Left hindlimb (tissue), 1 donor: ENCODE measurements around the gene CCDC40.
"Not testable (repeated sequence)": the region's sequence is repeated elsewhere in the genome, so short reads cannot be mapped to it uniquely, and the experiment has no call there.

ENCODE experiments used
- DNase-seq: peaks from one replicate; pipeline ENCODE4 v3.0.0-alpha.2; 2018

Gene CCDC40

GRCh38 chr17:80086081-80086480, 49.6 kb downstream of the CCDC40 start:
- DNase-seq, result no peak

GRCh38 chr17:80086616-80087015, 50.2 kb downstream of the CCDC40 start:
- no peak for DNase-seq

GRCh38 chr17:80087346-80088265, 51.2 kb downstream of the CCDC40 start:
- no peak for DNase-seq

GRCh38 chr17:80089762-80090161, 53.3 kb downstream of the CCDC40 start:
- DNase-seq, result no peak

GRCh38 chr17:80090164-80090563, 53.7 kb downstream of the CCDC40 start:
- DNase-seq, result not testable (repeated sequence)

GRCh38 chr17:80091376-80091775, 54.9 kb downstream of the CCDC40 start:
- DNase-seq, result no peak

- no peak for DNase-seq
These were observed 56.5 kb downstream of the CCDC40 start for GRCh38 chr17:80092959-80093358.

- no peak for DNase-seq
These were observed 58.8 kb downstream of the CCDC40 start for GRCh38 chr17:80095038-80095843.

GRCh38 chr17:80095844-80096475, 59.5 kb downstream of the CCDC40 start:
- no peak for DNase-seq

GRCh38 chr17:80096561-80097021, 60.1 kb downstream of the CCDC40 start:
- DNase-seq, result no peak

- DNase-seq, result no peak
These were observed 60.7 kb downstream of the CCDC40 start for GRCh38 chr17:80097127-80097621.

GRCh38 chr17:80097844-80098691, 61.6 kb downstream of the CCDC40 start:
- DNase-seq, result no peak

- DNase-seq, result no peak
These were observed 63.0 kb downstream of the CCDC40 start for GRCh38 chr17:80099291-80100034.

GRCh38 chr17:80100035-80100323, 63.5 kb downstream of the CCDC40 start:
- DNase-seq, result no peak

GRCh38 chr17:80101011-80101945, 64.8 kb downstream of the CCDC40 start, which contains the start of gene GAA:
GAA (plus strand) TSS chr17:80101581; CDS start chr17:80104587, 3,006 bp downstream.
- peak; percentile 91 for DNase-seq

GRCh38 chr17:80101946-80102663, 65.7 kb downstream of the CCDC40 start:
- DNase-seq, result no peak

- DNase-seq, result no peak
These were observed 66.4 kb downstream of the CCDC40 start for GRCh38 chr17:80102664-80103448.

GRCh38 chr17:80103449-80104085, 67.1 kb downstream of the CCDC40 start:
- no peak for DNase-seq
